HG03159 (cell line): ENCODE results near the gene ZNF407.
"Not testable (repeated sequence)": the region's sequence is repeated elsewhere in the genome, so short reads cannot be mapped to it uniquely, and the experiment has no call there.

Experiments used
- ATAC-seq: cut with Tn5 transposase; IDR thresholded peaks from one replicate; pipeline ENCODE4 v1.9.1; 2021; ENCODE audit warnings: mild to moderate bottlenecking, moderate library complexity; ENCODE audit not compliant: unreplicated experiment

ZNF407 gene

GRCh38 chr18:75066021-75066880, 468.6 kb downstream of the ZNF407 start:
- no peak for ATAC-seq

GRCh38 chr18:75066936-75067335, 469.3 kb downstream of the ZNF407 start:
- no peak for ATAC-seq

GRCh38 chr18:75067996-75068645, 470.5 kb downstream of the ZNF407 start:
- no peak for ATAC-seq

GRCh38 chr18:75068682-75069435, 471.2 kb downstream of the ZNF407 start:
- ATAC-seq, result no peak

GRCh38 chr18:75070235-75070624, 472.6 kb downstream of the ZNF407 start:
- ATAC-seq, result no peak

- ATAC-seq, result peak; percentile 88
Measured at GRCh38 chr18:75070625-75071483, 473.2 kb downstream of the ZNF407 start.

GRCh38 chr18:75071484-75071785, 473.8 kb downstream of the ZNF407 start:
- ATAC-seq, result no peak

GRCh38 chr18:75071866-75072671, 474.4 kb downstream of the ZNF407 start:
- no peak for ATAC-seq

- no peak for ATAC-seq
Measured at GRCh38 chr18:75072672-75073371, 475.2 kb downstream of the ZNF407 start.

GRCh38 chr18:75073654-75074053, 476.0 kb downstream of the ZNF407 start:
- ATAC-seq, result no peak

GRCh38 chr18:75074196-75075015, 476.7 kb downstream of the ZNF407 start:
- ATAC-seq, result no peak

GRCh38 chr18:75075016-75075305, 477.3 kb downstream of the ZNF407 start:
- ATAC-seq, result no peak

GRCh38 chr18:75075429-75075841, 477.8 kb downstream of the ZNF407 start:
- no peak for ATAC-seq

GRCh38 chr18:75076286-75076685, 478.6 kb downstream of the ZNF407 start:
- ATAC-seq, result no peak

- no peak for ATAC-seq
Measured at GRCh38 chr18:75081486-75081885, 483.8 kb downstream of the ZNF407 start.

- no peak for ATAC-seq
Measured at GRCh38 chr18:75083131-75083530, 485.5 kb downstream of the ZNF407 start.

GRCh38 chr18:75083761-75084160, 486.1 kb downstream of the ZNF407 start:
- no peak for ATAC-seq

GRCh38 chr18:75085676-75086075, 488.0 kb downstream of the ZNF407 start:
- ATAC-seq, result not testable (repeated sequence)
